ENCODE measurements around the gene KCNH5. TPM values are rescaled to one million over a fixed set of nuclear protein-coding genes. Genes with fewer than 3 reads are reported as not detected.
"Not testable (repeated sequence)": the region's sequence is repeated elsewhere in the genome, so short reads cannot be mapped to it uniquely, and the experiment has no call there.

KCNH5 gene
- total RNA-seq, 4 donors from 2014 or later: not detected

DNA sequence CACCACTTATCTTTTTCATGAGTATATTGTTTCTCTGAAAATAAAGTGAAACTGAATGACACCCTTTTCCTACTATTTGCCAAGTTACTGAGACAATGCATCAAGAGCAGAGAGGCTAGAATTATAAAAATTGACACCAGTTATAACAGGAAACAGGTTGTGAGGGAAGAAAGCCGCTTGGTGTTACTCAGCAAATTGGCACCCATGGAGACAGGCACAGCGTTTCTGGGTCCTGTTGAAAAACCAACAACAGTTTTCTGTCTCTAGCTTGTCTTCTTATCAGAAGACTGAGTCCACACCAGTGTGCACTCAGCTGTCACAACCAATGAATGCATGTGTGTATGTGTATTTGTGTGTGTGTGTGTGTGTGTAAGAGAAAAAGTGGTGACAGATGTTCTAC lies 267.7 kb downstream of the KCNH5 start:
- no peaks in the 10 kb centered on the region for H3K27me3 ChIP-seq
- TF ChIP-seq, protein P1, sequence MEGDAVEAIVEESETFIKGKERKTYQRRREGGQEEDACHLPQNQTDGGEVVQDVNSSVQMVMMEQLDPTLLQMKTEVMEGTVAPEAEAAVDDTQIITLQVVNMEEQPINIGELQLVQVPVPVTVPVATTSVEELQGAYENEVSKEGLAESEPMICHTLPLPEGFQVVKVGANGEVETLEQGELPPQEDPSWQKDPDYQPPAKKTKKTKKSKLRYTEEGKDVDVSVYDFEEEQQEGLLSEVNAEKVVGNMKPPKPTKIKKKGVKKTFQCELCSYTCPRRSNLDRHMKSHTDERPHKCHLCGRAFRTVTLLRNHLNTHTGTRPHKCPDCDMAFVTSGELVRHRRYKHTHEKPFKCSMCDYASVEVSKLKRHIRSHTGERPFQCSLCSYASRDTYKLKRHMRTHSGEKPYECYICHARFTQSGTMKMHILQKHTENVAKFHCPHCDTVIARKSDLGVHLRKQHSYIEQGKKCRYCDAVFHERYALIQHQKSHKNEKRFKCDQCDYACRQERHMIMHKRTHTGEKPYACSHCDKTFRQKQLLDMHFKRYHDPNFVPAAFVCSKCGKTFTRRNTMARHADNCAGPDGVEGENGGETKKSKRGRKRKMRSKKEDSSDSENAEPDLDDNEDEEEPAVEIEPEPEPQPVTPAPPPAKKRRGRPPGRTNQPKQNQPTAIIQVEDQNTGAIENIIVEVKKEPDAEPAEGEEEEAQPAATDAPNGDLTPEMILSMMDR (IDR thresholded peaks at IDR 0.05): no peak
- no peak for TF ChIP-seq POLR2A (IDR thresholded peaks at IDR 0.05)
- no peaks in the 10 kb centered on the region for H3K36me3 ChIP-seq
- H3K4me3 ChIP-seq: no peak overlapping the region
- no peak for DNase-seq
- no peaks in the 10 kb centered on the region for H3K9me3 ChIP-seq
- no peak overlapping the region for H3K27ac ChIP-seq
- no peaks in the 10 kb centered on the region for H3K4me1 ChIP-seq

DNA sequence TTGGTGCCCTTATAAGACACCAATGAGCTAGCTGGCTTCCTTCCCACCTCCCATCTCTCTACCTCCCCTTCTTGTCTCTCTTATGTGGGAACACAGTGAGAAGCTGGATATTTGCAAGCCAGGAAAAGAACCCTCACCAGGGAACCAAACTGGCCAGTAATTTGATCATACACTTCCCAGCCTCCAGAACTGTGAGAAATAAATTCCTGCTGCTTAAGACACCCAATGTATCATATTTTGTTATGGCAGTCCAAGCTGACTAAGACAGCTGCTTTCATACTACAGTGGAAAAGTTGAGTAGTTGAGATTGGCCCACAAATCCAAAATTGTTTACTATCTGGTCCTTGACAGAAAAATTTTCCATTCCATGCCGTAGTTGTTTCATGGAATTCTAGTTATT lies 269.0 kb downstream of the KCNH5 start:
- TF ChIP-seq, protein P1 (IDR thresholded peaks at IDR 0.05): no peak
- no peak for TF ChIP-seq POLR2A (IDR thresholded peaks at IDR 0.05)
- no peaks in the 10 kb centered on the region for H3K9me3 ChIP-seq

DNA sequence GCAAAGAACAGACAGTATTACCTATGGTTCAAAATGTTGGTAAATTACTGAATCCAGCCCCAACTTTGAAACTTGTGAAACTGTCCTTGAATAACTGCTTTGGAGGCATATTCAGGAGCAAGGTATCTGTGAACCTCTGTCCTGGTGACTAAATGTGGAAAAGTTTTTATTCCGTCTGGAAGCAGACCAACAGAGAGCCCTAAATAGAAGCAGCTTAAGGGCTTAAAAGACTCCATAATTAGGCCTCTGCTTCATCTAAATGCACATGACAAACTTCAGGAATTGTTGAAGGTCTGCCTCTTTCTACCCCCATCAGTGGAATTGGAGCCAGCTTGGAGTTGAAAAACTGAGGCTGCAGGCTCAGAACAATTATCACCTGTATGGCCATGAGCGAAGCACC lies 276.5 kb downstream of the KCNH5 start:
- Histone ChIP-seq H3K4me3 (no peak overlapping the region), H3K4me1 (no peaks in the 10 kb centered on the region), H3K27me3 (no peaks in the 10 kb centered on the region), H3K9me3 (no peaks in the 10 kb centered on the region), H3K27ac (no peak overlapping the region), H3K36me3 (no peaks in the 10 kb centered on the region)
- TF ChIP-seq POLR2A (IDR thresholded peaks at IDR 0.05): no peak
- TF ChIP-seq, protein P1 (IDR thresholded peaks at IDR 0.05): no peak
- DNase-seq: no peak

More for the DNA sequence above, 269.0 kb downstream of the KCNH5 start:
- no peak overlapping the region for H3K27ac ChIP-seq
- H3K4me3 ChIP-seq: no peak overlapping the region
- no peaks in the 10 kb centered on the region for H3K27me3 ChIP-seq
- no peaks in the 10 kb centered on the region for H3K4me1 ChIP-seq
- H3K36me3 ChIP-seq: no peaks in the 10 kb centered on the region
- DNase-seq: no peak

DNA sequence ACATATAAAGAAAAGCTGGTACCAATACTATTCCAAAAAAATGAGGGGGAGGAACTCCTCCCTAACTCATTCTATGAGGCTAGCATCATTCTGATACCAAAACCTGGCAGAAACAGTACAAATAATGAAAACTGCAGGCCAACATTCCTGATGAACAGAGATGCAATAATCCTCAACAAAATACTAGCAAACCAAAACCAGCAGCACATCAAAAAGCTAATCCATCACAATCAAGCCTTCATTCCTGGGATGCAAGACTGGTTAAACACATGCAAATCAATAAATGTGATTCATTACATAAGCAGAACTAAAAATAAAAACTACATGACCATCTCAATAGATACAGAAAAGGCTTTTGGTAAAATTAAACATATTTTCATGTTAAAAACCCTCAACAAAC lies 281.3 kb downstream of the KCNH5 start:
- Histone ChIP-seq H3K4me1 (no peaks in the 10 kb centered on the region), H3K36me3 (no peaks in the 10 kb centered on the region), H3K27ac (no peak overlapping the region), H3K9me3 (no peaks in the 10 kb centered on the region), H3K4me3 (no peak overlapping the region), H3K27me3 (no peaks in the 10 kb centered on the region)
- TF ChIP-seq, protein P1 (IDR thresholded peaks at IDR 0.05): no peak
- no peak for TF ChIP-seq POLR2A (IDR thresholded peaks at IDR 0.05)
- no peak for DNase-seq

DNA sequence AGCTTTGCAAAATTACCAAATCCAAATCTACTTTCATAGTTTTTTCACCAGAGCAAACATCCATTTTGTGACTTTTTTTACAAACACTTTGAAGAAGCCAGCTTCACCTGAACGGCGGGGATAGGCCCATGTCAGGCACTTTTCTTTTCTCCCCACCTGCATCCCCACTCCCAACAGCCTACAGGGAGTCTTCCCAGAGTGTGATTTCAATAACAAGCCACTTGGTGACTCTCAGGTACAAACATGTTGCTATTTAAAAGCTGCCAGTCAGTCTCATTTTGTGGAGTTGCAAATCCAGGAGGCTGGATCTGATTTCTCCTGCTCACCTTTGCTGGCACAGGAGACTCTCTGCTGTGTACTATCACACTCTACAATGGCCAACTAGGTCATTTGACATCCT lies 285.5 kb downstream of the KCNH5 start:
- DNase-seq: no peak
- no peak for TF ChIP-seq POLR2A (IDR thresholded peaks at IDR 0.05)
- TF ChIP-seq, protein P1 (IDR thresholded peaks at IDR 0.05): no peak
- no peaks in the 10 kb centered on the region for H3K4me1 ChIP-seq
- no peak overlapping the region for H3K27ac ChIP-seq
- H3K27me3 ChIP-seq: no peaks in the 10 kb centered on the region
- H3K36me3 ChIP-seq: no peaks in the 10 kb centered on the region
- no peaks in the 10 kb centered on the region for H3K9me3 ChIP-seq
- no peak overlapping the region for H3K4me3 ChIP-seq

DNA sequence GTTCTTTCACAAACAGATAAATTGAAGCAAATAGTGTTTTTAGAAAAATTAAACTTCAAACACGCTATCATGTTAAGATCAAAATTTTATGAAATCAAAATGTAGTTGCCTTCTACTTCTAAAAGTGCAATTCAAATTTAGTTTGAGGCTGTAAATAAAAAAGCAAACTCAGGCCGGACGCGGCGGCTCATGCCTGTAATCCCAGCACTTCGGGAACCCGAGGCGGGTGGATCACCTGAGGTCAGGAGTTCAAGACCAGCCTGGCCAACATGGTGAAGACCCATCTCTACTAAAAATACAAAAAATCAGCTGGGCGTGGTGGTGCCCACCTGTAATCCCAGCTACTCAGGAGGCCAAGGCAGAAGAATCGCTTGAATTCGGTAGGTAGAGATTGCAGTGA lies 298.4 kb downstream of the KCNH5 start:
- not testable (repeated sequence) for H3K27ac ChIP-seq, H3K9me3 ChIP-seq, H3K4me3 ChIP-seq, H3K27me3 ChIP-seq, DNase-seq, H3K36me3 ChIP-seq, H3K4me1 ChIP-seq
